CD4-positive, alpha-beta T cell (primary cell): ENCODE results near the gene GLRX. TPM values are rescaled to one million over a fixed set of nuclear protein-coding genes. Genes with fewer than 3 reads are reported as not detected.

ENCODE experiments used
- ATAC-seq: fragments of 200-7000 bp; cut with Tn5 transposase; one replicate; pipeline ENCODE4 v1.10.0; 2022; ENCODE audit warnings: mild to moderate bottlenecking; ENCODE audit not compliant: poor library complexity
- CTCF ChIA-PET: fragments of 350-600 bp; sonication (Branson Sonifier 250); formaldehyde crosslinking; loops from one replicate; lab custom pipeline; 2021; ENCODE audit warnings: antibody characterized with exemption, inconsistent platforms; lab: Charles Lee
- POLR2A ChIA-PET: fragments of 350-600 bp; sonication (Branson Sonifier 250); formaldehyde crosslinking; loops from one replicate; lab custom pipeline; 2021; ENCODE audit warnings: antibody characterized with exemption, inconsistent platforms; lab: Charles Lee
- DNase-seq, 14 experiments: peaks; one replicate each; pipeline ENCODE4 v3.0.0-alpha.2; 2013 to 2020; ENCODE audit warnings: mixed read lengths in 2 of 14
- H3K27ac ChIP-seq, 2 donors: one replicate each; pipeline versions ENCODE4 v1.5.1 to v1.7.0; 2013; ENCODE audit warnings: low read length in 2 of 2, low read depth in 1 of 2, mild to moderate bottlenecking in 1 of 2
- H3K27me3 ChIP-seq, 2 experiments: 1 replicate in 1 of 2; 2 replicates in 1 of 2; pipeline versions ENCODE4 v1.6.1 to v1.7.0; 2013; ENCODE audit warnings: low read length in 2 of 2, control low read depth in 1 of 2, mild to moderate bottlenecking in 1 of 2, moderate library complexity in 1 of 2; ENCODE audit not compliant: insufficient read depth in 2 of 2, control insufficient read depth in 1 of 2
- H3K36me3 ChIP-seq: one replicate; pipeline ENCODE4 v1.6.1; 2013; ENCODE audit warnings: low read length, control low read depth; ENCODE audit not compliant: insufficient read depth
- H3K4me1 ChIP-seq: one replicate; pipeline ENCODE4 v1.6.1; 2013; ENCODE audit warnings: low read length, control low read depth; ENCODE audit not compliant: insufficient read depth
- H3K4me3 ChIP-seq: one replicate; pipeline ENCODE4 v1.5.1; 2013; ENCODE audit warnings: mild to moderate bottlenecking, low read length, moderate library complexity
- H3K9me3 ChIP-seq, 2 experiments: 1 replicate in 1 of 2; 2 replicates in 1 of 2; pipeline versions ENCODE4 v1.6.1 to v1.7.0; 2013; ENCODE audit warnings: low read length in 2 of 2, mild to moderate bottlenecking in 2 of 2, control low read depth in 1 of 2, moderate library complexity in 1 of 2; ENCODE audit not compliant: control insufficient read depth in 1 of 2, insufficient read depth in 1 of 2
- H3K27ac Mint-ChIP-seq: one replicate; pipeline ENCODE4 v1.8.0; 2020; ENCODE audit warnings: mixed read lengths
- H3K27me3 Mint-ChIP-seq: one replicate; pipeline ENCODE4 v1.8.0; 2021; ENCODE audit warnings: mixed read lengths
- H3K36me3 Mint-ChIP-seq: one replicate; pipeline ENCODE4 v1.8.0; 2021; ENCODE audit warnings: low read depth, mixed read lengths
- H3K4me1 Mint-ChIP-seq: one replicate; pipeline ENCODE4 v1.8.0; 2021; ENCODE audit warnings: low read depth, mixed read lengths
- H3K4me3 Mint-ChIP-seq: one replicate; pipeline ENCODE4 v1.8.0; 2020; ENCODE audit warnings: mild to moderate bottlenecking, mixed read lengths
- H3K9me3 Mint-ChIP-seq: one replicate; pipeline ENCODE4 v1.8.0; 2020; ENCODE audit warnings: mixed read lengths
- CTCF ChIP-seq: fragments of 200-600 bp; IDR thresholded peaks from one replicate; pipeline ENCODE4 v1.8.0; 2022; ENCODE audit warnings: antibody characterized with exemption, mild to moderate bottlenecking
- intact Hi-C, 2 experiments: fragments of 100-400 bp; cut with DNase I in 1 of 2; cut with micrococcal nuclease in 1 of 2; formaldehyde crosslinking; loops; one replicate each; pipeline versions ENCODE4 v1.15.1 to v1.9.0; 2023 to 2025; cut with DNase I, micrococcal nuclease
- total RNA-seq, 174 experiments: library from RNA in 2 of 174; stranded (reverse) in 2 of 174; gene quantifications; one replicate each; pipeline ENCODE4 v1.2.3 and lab custom pipeline; 2021 to 2026

GLRX gene
- total RNA-seq, 2 experiments from 2014 or later: 16.9 to 18.7 TPM

GRCh38 chr5:95784514-95785302 is 37.8 kb downstream of the GLRX start:
- Mint-ChIP-seq H3K4me1 (no peaks in the 10 kb centered on the region), H3K27ac (no peak overlapping the region), H3K36me3 (no peaks in the 10 kb centered on the region), H3K9me3 (no peaks in the 10 kb centered on the region), H3K4me3 (no peak overlapping the region), H3K27me3 (no peaks in the 10 kb centered on the region)
- Histone ChIP-seq H3K4me3 (no peak overlapping the region), H3K36me3 (no peaks in the 10 kb centered on the region), H3K4me1 (no peaks in the 10 kb centered on the region), H3K9me3 (no peaks in the 10 kb centered on the region), H3K27me3 (no peaks in the 10 kb centered on the region), H3K27ac (no peak overlapping the region)
- no peak for TF ChIP-seq CTCF
- intact Hi-C loops: loop anchor here in 1 of 2 experiments (5.0 kb wide), 1 partner anchor 122 kb away; no protein-coding TSS in a partner anchor
- no peak for DNase-seq
- ChIA-PET POLR2A (no interaction called here), CTCF (interaction anchor here (1.0 to 1.6 kb wide), 2 partner anchors 62 to 63 kb away, joined by 3 to 5 read pairs; no protein-coding TSS in a partner anchor)
- ATAC-seq: no peak

DNA sequence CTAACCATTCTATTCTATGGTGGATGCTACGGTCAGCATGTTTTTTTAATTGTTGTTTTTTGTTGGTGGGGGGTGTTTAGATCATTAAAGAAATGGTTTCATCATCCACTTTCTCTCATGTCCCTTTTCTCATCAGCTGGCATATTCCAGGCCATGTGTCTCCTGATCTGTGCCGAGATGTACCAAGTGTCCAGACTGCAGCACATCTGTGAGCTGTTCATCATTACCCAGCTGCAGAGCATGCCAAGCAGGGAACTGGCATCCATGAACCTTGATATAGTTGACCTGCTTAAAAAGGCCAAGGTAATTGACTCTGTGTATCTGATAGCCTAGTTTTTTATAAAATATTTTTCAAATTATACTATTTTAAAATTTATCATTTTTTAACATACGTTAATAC is 38.9 kb downstream of the GLRX start:
- Mint-ChIP-seq H3K4me1 (peaks cover 5% of the 10 kb centered on the region), H3K4me3 (no peak overlapping the region), H3K9me3 (no peaks in the 10 kb centered on the region), H3K36me3 (no peaks in the 10 kb centered on the region), H3K27ac (no peak overlapping the region), H3K27me3 (no peaks in the 10 kb centered on the region)
- POLR2A ChIA-PET: interaction anchor here (1.2 kb wide), 1 partner anchor 25 kb away, joined by 3 read pairs; no protein-coding TSS in a partner anchor
- no peak overlapping the region for H3K4me3 ChIP-seq
- no peaks in the 10 kb centered on the region for H3K4me1 ChIP-seq
- intact Hi-C loops: loop anchor here (2.0 to 5.0 kb wide), 2 partner anchors 121 to 139 kb away; no protein-coding TSS in a partner anchor
- no peak for TF ChIP-seq CTCF
- no peak overlapping the region for H3K27ac ChIP-seq
- ATAC-seq: no peak
- H3K36me3 ChIP-seq: no peaks in the 10 kb centered on the region
- CTCF ChIA-PET: interaction anchor here (1.5 to 1.6 kb wide), 2 partner anchors 63 to 64 kb away, joined by 5 read pairs; no protein-coding TSS in a partner anchor
- no peaks in the 10 kb centered on the region for H3K9me3 ChIP-seq
- no peaks in the 10 kb centered on the region for H3K27me3 ChIP-seq
- DNase-seq: no peak

- Mint-ChIP-seq H3K27me3 (no peaks in the 10 kb centered on the region), H3K4me1 (peaks cover 5% of the 10 kb centered on the region), H3K9me3 (no peaks in the 10 kb centered on the region), H3K27ac (no peak overlapping the region), H3K4me3 (no peak overlapping the region), H3K36me3 (no peaks in the 10 kb centered on the region)
- H3K36me3 ChIP-seq: no peaks in the 10 kb centered on the region
- intact Hi-C loops: loop anchor here (2.0 to 5.0 kb wide), 2 partner anchors 120 to 137 kb away; no protein-coding TSS in a partner anchor
- CTCF ChIA-PET: interaction anchor here (1.1 to 2.1 kb wide), 14 partner anchors 10 to 140 kb away, joined by 4 to 79 read pairs (median 12); partner anchors contain the start of genes GLRX and RFESD
- H3K9me3 ChIP-seq: no peaks in the 10 kb centered on the region
- H3K27ac ChIP-seq: no peak overlapping the region
- no peaks in the 10 kb centered on the region for H3K27me3 ChIP-seq
- TF ChIP-seq CTCF: no peak
- H3K4me1 ChIP-seq: no peaks in the 10 kb centered on the region
- no peak overlapping the region for H3K4me3 ChIP-seq
- POLR2A ChIA-PET: interaction anchor here (0.6 to 2.0 kb wide), 10 partner anchors 41 to 1187 kb away, joined by 3 to 25 read pairs (median 6); partner anchors contain the start of gene GLRX
- ATAC-seq (no peak), DNase-seq (no peak)
These were observed 40.3 kb downstream of the GLRX start for GRCh38 chr5:95782181-95782580.
